Activated B cell treated with CpG ODN at 0.5 μM for 24 hours (primary cell): ENCODE results near the gene LDLRAD4. TPM values are rescaled to one million over a fixed set of nuclear protein-coding genes. Genes with fewer than 3 reads are reported as not detected.

Source experiments
- ATAC-seq: fragments of 200-7000 bp; cut with Tn5 transposase; one replicate; pipeline ENCODE4 v1.10.0; 2021; ENCODE audit warnings: low read depth, mild to moderate bottlenecking, moderate library complexity
- CTCF ChIA-PET: fragments of 350-600 bp; sonication (Branson Sonifier 250); formaldehyde crosslinking; loops from one replicate; lab custom pipeline; 2021; ENCODE audit warnings: antibody characterized with exemption; lab: Charles Lee
- POLR2A ChIA-PET: fragments of 350-600 bp; sonication (Branson Sonifier 250); formaldehyde crosslinking; loops from one replicate; lab custom pipeline; 2021; ENCODE audit warnings: antibody characterized with exemption; lab: Charles Lee
- DNase-seq: peaks from one replicate; pipeline ENCODE4 v3.0.0; 2022
- H3K27ac Mint-ChIP-seq: one replicate; pipeline ENCODE4 v1.8.0; 2020; ENCODE audit warnings: mixed read lengths
- H3K27me3 Mint-ChIP-seq: one replicate; pipeline ENCODE4 v1.8.0; 2021; ENCODE audit warnings: mixed read lengths
- H3K36me3 Mint-ChIP-seq: one replicate; pipeline ENCODE4 v1.8.0; 2021; ENCODE audit warnings: low read depth, mixed read lengths
- H3K4me1 Mint-ChIP-seq: one replicate; pipeline ENCODE4 v1.8.0; 2021; ENCODE audit warnings: mixed read lengths
- H3K4me3 Mint-ChIP-seq: one replicate; pipeline ENCODE4 v1.8.0; 2020; ENCODE audit warnings: mild to moderate bottlenecking, mixed read lengths
- H3K9me3 Mint-ChIP-seq: one replicate; pipeline ENCODE4 v1.8.0; 2020; ENCODE audit warnings: mixed read lengths
- CTCF ChIP-seq: fragments of 200-600 bp; IDR thresholded peaks from one replicate; pipeline ENCODE4 v1.8.0; 2022; ENCODE audit warnings: antibody characterized with exemption, mild to moderate bottlenecking
- intact Hi-C: fragments of 100-400 bp; cut with micrococcal nuclease; formaldehyde crosslinking; loops from one replicate; pipeline ENCODE4 v1.15.1; 2024
- total RNA-seq: library from RNA; stranded (reverse); gene quantifications from 2 replicates; pipeline ENCODE4 v1.2.3, GENCODE V29; 2022

LDLRAD4 gene
- total RNA-seq, 1 donor from 2014 or later = 66.9 TPM

- Mint-ChIP-seq H3K4me3 (no peak overlapping the region), H3K27ac (no peak overlapping the region), H3K4me1 (no peaks in the 10 kb centered on the region), H3K27me3 (peaks cover 2% of the 10 kb centered on the region), H3K9me3 (no peaks in the 10 kb centered on the region), H3K36me3 (no peaks in the 10 kb centered on the region)
- ChIA-PET POLR2A (no interaction called here), CTCF (no interaction called here)
- DNase-seq = no peak
- no peak for ATAC-seq
- intact Hi-C loops = no loop called here
- no peak for TF ChIP-seq CTCF
Measured at GRCh38 chr18:13242797-13243196, 24.2 kb downstream of the LDLRAD4 start.

- no peak for TF ChIP-seq CTCF
- Mint-ChIP-seq H3K36me3 (no peaks in the 10 kb centered on the region), H3K9me3 (no peaks in the 10 kb centered on the region), H3K27ac (no peak overlapping the region), H3K4me3 (no peak overlapping the region), H3K4me1 (no peaks in the 10 kb centered on the region), H3K27me3 (no peaks in the 10 kb centered on the region)
- DNase-seq (no peak), ATAC-seq (no peak)
- ChIA-PET POLR2A (no interaction called here), CTCF (no interaction called here)
- intact Hi-C loops = no loop called here
Measured at GRCh38 chr18:13243363-13243762, 24.8 kb downstream of the LDLRAD4 start.

GRCh38 chr18:13244135-13244534, 25.6 kb downstream of the LDLRAD4 start:
- Mint-ChIP-seq H3K4me3 (no peak overlapping the region), H3K4me1 (no peaks in the 10 kb centered on the region), H3K36me3 (no peaks in the 10 kb centered on the region), H3K9me3 (no peaks in the 10 kb centered on the region), H3K27me3 (no peaks in the 10 kb centered on the region), H3K27ac (no peak overlapping the region)
- intact Hi-C loops = no loop called here
- CTCF ChIA-PET = no interaction called here
- POLR2A ChIA-PET = no interaction called here
- no peak for DNase-seq
- no peak for TF ChIP-seq CTCF
- ATAC-seq = no peak

- no peaks in the 10 kb centered on the region for H3K4me1 Mint-ChIP-seq
- no peak for TF ChIP-seq CTCF
- H3K27ac Mint-ChIP-seq = no peak overlapping the region
- intact Hi-C loops = no loop called here
- DNase-seq (no peak), ATAC-seq (no peak)
- peaks cover 4% of the 10 kb centered on the region for H3K27me3 Mint-ChIP-seq
- ChIA-PET CTCF (no interaction called here), POLR2A (no interaction called here)
- H3K9me3 Mint-ChIP-seq = peaks cover 7% of the 10 kb centered on the region
- H3K36me3 Mint-ChIP-seq = no peaks in the 10 kb centered on the region
- H3K4me3 Mint-ChIP-seq = no peak overlapping the region
Measured at GRCh38 chr18:13245481-13246000, 27.0 kb downstream of the LDLRAD4 start.

- no peak for TF ChIP-seq CTCF
- H3K36me3 Mint-ChIP-seq = no peaks in the 10 kb centered on the region
- H3K27me3 Mint-ChIP-seq = peaks cover 4% of the 10 kb centered on the region
- ChIA-PET CTCF (no interaction called here), POLR2A (no interaction called here)
- ATAC-seq (no peak), DNase-seq (no peak)
- intact Hi-C loops = no loop called here
- no peak overlapping the region for H3K27ac Mint-ChIP-seq
- no peaks in the 10 kb centered on the region for H3K4me1 Mint-ChIP-seq
- H3K9me3 Mint-ChIP-seq = peaks cover 7% of the 10 kb centered on the region
- H3K4me3 Mint-ChIP-seq = no peak overlapping the region
Measured at GRCh38 chr18:13246121-13246520, 27.6 kb downstream of the LDLRAD4 start.
